Neural progenitor cell (in vitro differentiated cells): ENCODE data around the gene BCAT1.

Experiments used
- EZH2phosphoT487 ChIP-seq: fragments of 200-600 bp; sonication (generic); IDR thresholded peaks from 2 replicates; pipeline ENCODE4 v1.6.1; 2017; ENCODE audit warnings: antibody characterized with exemption
- TF ChIP-seq, protein P1 (sequence below): fragments of 200-600 bp; sonication (generic); IDR thresholded peaks from 2 replicates; pipeline ENCODE4 v1.5.1; 2017; ENCODE audit warnings: antibody characterized with exemption, mild to moderate bottlenecking

DNA sequence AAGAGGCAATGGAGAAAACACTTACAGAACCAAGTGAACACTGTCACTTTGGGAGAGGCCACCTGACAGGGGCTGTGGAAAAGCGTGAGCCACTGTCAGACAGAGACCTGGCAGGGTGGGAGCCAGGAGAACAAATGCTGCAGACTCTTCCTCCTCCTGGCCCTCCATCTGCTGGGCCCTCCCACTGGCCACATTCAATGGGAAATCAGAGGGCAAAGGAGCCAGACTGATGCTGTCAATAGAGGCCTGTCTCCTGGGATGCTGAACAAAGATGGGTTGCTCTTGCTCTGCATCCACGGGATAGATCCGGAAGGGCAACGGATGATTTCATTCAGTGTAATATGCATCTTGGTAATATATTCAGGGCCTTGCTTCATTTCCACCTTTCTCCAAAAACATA is 44.9 kb upstream of the BCAT1 start:
- TF ChIP-seq, protein P1, sequence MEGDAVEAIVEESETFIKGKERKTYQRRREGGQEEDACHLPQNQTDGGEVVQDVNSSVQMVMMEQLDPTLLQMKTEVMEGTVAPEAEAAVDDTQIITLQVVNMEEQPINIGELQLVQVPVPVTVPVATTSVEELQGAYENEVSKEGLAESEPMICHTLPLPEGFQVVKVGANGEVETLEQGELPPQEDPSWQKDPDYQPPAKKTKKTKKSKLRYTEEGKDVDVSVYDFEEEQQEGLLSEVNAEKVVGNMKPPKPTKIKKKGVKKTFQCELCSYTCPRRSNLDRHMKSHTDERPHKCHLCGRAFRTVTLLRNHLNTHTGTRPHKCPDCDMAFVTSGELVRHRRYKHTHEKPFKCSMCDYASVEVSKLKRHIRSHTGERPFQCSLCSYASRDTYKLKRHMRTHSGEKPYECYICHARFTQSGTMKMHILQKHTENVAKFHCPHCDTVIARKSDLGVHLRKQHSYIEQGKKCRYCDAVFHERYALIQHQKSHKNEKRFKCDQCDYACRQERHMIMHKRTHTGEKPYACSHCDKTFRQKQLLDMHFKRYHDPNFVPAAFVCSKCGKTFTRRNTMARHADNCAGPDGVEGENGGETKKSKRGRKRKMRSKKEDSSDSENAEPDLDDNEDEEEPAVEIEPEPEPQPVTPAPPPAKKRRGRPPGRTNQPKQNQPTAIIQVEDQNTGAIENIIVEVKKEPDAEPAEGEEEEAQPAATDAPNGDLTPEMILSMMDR, result no peak
- TF ChIP-seq EZH2phosphoT487, result no peak
